Smooth muscle cell (in vitro differentiated cells): ENCODE data around the gene ZDHHC20. TPM values are rescaled to one million over a fixed set of nuclear protein-coding genes. Genes with fewer than 3 reads are reported as not detected.

ENCODE experiments used
- DNase-seq: peaks from one replicate; lab custom pipeline; 2025; ENCODE audit not compliant: unreplicated experiment; lab: John Stamatoyannopoulos, UW
- H2AFZ ChIP-seq: fragments of 200-600 bp; sonication (generic); 2 replicates; pipeline ENCODE4 v1.6.0; 2016; ENCODE audit warnings: antibody characterized with exemption, low read depth, mild to moderate bottlenecking
- H3F3A ChIP-seq: fragments of 200-600 bp; sonication (generic); 2 replicates; pipeline ENCODE4 v1.6.0; 2017; ENCODE audit warnings: antibody characterized with exemption, low read depth
- H3K27ac ChIP-seq: fragments of 200-600 bp; sonication (generic); 2 replicates; pipeline ENCODE4 v1.5.1; 2016; ENCODE audit warnings: low read depth, mild to moderate bottlenecking
- H3K27me3 ChIP-seq: fragments of 200-600 bp; sonication (generic); 2 replicates; pipeline ENCODE4 v1.6.1; 2016; ENCODE audit warnings: low read depth, mild to moderate bottlenecking
- H3K36me3 ChIP-seq: fragments of 200-600 bp; sonication (generic); 2 replicates; pipeline ENCODE4 v1.5.1; 2016; ENCODE audit warnings: low read depth
- H3K4me1 ChIP-seq: fragments of 200-600 bp; sonication (generic); 2 replicates; pipeline ENCODE4 v1.5.1; 2016; ENCODE audit warnings: low read depth
- H3K4me2 ChIP-seq: fragments of 200-600 bp; sonication (generic); 2 replicates; pipeline ENCODE4 v1.6.0; 2016; ENCODE audit warnings: mild to moderate bottlenecking
- H3K4me3 ChIP-seq: fragments of 200-600 bp; sonication (generic); 2 replicates; pipeline ENCODE4 v1.5.1; 2016; ENCODE audit warnings: mild to moderate bottlenecking
- H3K79me2 ChIP-seq: fragments of 200-600 bp; sonication (generic); 2 replicates; pipeline ENCODE4 v1.6.0; 2016; ENCODE audit warnings: low read depth, mild to moderate bottlenecking
- H3K9ac ChIP-seq: fragments of 200-600 bp; sonication (generic); 2 replicates; pipeline ENCODE4 v1.6.0; 2016; ENCODE audit warnings: low read depth
- H3K9me3 ChIP-seq: fragments of 200-600 bp; sonication (generic); replicated peaks from 2 replicates; pipeline ENCODE4 v1.5.1; 2016; ENCODE audit warnings: low read depth
- H4K20me1 ChIP-seq: fragments of 200-600 bp; sonication (generic); 2 replicates; pipeline ENCODE4 v1.6.0; 2016; ENCODE audit warnings: low read depth
- WGBS: methylation state at CpG from one replicate; pipeline ENCODE4 v1.1.7; 2016; ENCODE audit warnings: low lambda C conversion rate; 5-methylcytosine and 5-hydroxymethylcytosine counted together
- polyA plus RNA-seq: library from polyadenylated mRNA; unstranded; fragments of >200 nt; fragmentation: Nextera tagmentation; extraction: Ambion mirVana; gene quantifications from 2 replicates; pipeline ENCODE4 v1.2.1, GENCODE V29; 2016
- total RNA-seq: library from RNA; depleted of rRNA; stranded (reverse); fragments of >200 nt; gene quantifications from 2 replicates; pipeline ENCODE4 v1.2.3, GENCODE V29; 2014
- TF ChIP-seq, protein P1 (sequence below): fragments of 200-600 bp; sonication (generic); IDR thresholded peaks from 2 replicates; pipeline ENCODE4 v1.5.1; 2017; ENCODE audit warnings: borderline replicate concordance, mild to moderate bottlenecking, antibody characterized with exemption; ENCODE audit not compliant: insufficient read depth, poor library complexity, severe bottlenecking

ZDHHC20 gene
- total and polyA plus RNA-seq, 2 experiments from 2014 or later = 24.2 to 198 TPM

- Histone ChIP-seq H3K36me3 (no peaks in the 10 kb centered on the region), H3K4me3 (no peak overlapping the region), H3K9me3 (no peaks in the 10 kb centered on the region), H3K79me2 (peaks cover 81% of the 10 kb centered on the region), H3K4me1 (no peaks in the 10 kb centered on the region), H3F3A (no peaks in the 10 kb centered on the region), H4K20me1 (peaks cover 30% of the 10 kb centered on the region), H2AFZ (no peak overlapping the region), H3K27me3 (no peaks in the 10 kb centered on the region), H3K27ac (no peak overlapping the region), H3K9ac (no peak overlapping the region), H3K4me2 (no peak overlapping the region)
- TF ChIP-seq, protein P1, sequence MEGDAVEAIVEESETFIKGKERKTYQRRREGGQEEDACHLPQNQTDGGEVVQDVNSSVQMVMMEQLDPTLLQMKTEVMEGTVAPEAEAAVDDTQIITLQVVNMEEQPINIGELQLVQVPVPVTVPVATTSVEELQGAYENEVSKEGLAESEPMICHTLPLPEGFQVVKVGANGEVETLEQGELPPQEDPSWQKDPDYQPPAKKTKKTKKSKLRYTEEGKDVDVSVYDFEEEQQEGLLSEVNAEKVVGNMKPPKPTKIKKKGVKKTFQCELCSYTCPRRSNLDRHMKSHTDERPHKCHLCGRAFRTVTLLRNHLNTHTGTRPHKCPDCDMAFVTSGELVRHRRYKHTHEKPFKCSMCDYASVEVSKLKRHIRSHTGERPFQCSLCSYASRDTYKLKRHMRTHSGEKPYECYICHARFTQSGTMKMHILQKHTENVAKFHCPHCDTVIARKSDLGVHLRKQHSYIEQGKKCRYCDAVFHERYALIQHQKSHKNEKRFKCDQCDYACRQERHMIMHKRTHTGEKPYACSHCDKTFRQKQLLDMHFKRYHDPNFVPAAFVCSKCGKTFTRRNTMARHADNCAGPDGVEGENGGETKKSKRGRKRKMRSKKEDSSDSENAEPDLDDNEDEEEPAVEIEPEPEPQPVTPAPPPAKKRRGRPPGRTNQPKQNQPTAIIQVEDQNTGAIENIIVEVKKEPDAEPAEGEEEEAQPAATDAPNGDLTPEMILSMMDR = no peak
- 65% methylated on average over 2 of the region's 2 CpGs for WGBS
- DNase-seq = no peak
These were observed 29.9 kb downstream of the ZDHHC20 start for GRCh38 chr13:21429211-21429610.

DNA sequence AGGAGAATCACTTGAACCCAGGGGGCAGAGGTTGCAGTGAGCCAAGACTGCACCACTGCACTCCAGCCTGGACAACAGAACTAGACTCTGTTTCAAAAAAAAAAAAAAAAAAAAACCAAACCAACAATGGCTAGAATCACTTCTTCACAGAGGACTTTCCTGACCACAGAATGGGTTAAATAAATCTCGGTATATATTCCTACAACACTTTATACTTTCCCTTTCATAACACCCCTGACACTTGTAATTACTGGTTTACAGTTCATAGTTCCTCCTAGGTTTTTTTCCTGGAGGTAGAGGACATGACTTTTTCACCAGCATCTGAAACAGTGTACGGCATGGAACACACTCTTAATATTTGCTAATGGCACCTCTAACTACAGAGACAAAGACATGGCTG lies 31.4 kb downstream of the ZDHHC20 start:
- Histone ChIP-seq H3K27ac (no peak overlapping the region), H4K20me1 (peaks cover 32% of the 10 kb centered on the region), H3K4me3 (no peak overlapping the region), H3F3A (no peaks in the 10 kb centered on the region), H3K4me1 (no peaks in the 10 kb centered on the region), H3K4me2 (no peak overlapping the region), H3K27me3 (no peaks in the 10 kb centered on the region), H3K9me3 (no peaks in the 10 kb centered on the region), H3K36me3 (no peaks in the 10 kb centered on the region), H2AFZ (no peak overlapping the region), H3K9ac (no peak overlapping the region), H3K79me2 (peaks cover 68% of the 10 kb centered on the region)
- TF ChIP-seq, protein P1 = no peak
- 98% methylated on average over 2 of the region's 2 CpGs for WGBS
- no peak for DNase-seq

GRCh38 chr13:21426238-21426637 lies 32.9 kb downstream of the ZDHHC20 start:
- H3K4me3 ChIP-seq = no peak overlapping the region
- H3K36me3 ChIP-seq = no peaks in the 10 kb centered on the region
- H3K9me3 ChIP-seq = no peaks in the 10 kb centered on the region
- no peaks in the 10 kb centered on the region for H3K27me3 ChIP-seq
- no peak overlapping the region for H3K9ac ChIP-seq
- H3K27ac ChIP-seq = no peak overlapping the region
- no peak overlapping the region for H3K4me2 ChIP-seq
- H2AFZ ChIP-seq = no peak overlapping the region
- no peak for DNase-seq
- WGBS = 90% methylated on average over 1 of the region's 1 CpG
- H3K4me1 ChIP-seq = no peaks in the 10 kb centered on the region
- H3K79me2 ChIP-seq = peaks cover 66% of the 10 kb centered on the region
- H3F3A ChIP-seq = no peaks in the 10 kb centered on the region
- peaks cover 39% of the 10 kb centered on the region for H4K20me1 ChIP-seq
- TF ChIP-seq, protein P1 = no peak

- peaks cover 36% of the 10 kb centered on the region for H4K20me1 ChIP-seq
- DNase-seq = no peak
- no peak overlapping the region for H2AFZ ChIP-seq
- WGBS = 62% methylated on average over 3 of the region's 3 CpGs
- peaks cover 43% of the 10 kb centered on the region for H3K79me2 ChIP-seq
- H3K27ac ChIP-seq = no peak overlapping the region
- H3K4me2 ChIP-seq = no peak overlapping the region
- TF ChIP-seq, protein P1 = no peak
- H3F3A ChIP-seq = no peaks in the 10 kb centered on the region
- H3K9me3 ChIP-seq = no peaks in the 10 kb centered on the region
- H3K27me3 ChIP-seq = no peaks in the 10 kb centered on the region
- H3K36me3 ChIP-seq = no peaks in the 10 kb centered on the region
- H3K4me1 ChIP-seq = no peaks in the 10 kb centered on the region
- no peak overlapping the region for H3K4me3 ChIP-seq
- no peak overlapping the region for H3K9ac ChIP-seq
These were observed 38.4 kb downstream of the ZDHHC20 start for GRCh38 chr13:21420706-21421105.
